ENCODE results near the gene OR7A17. TPM values are rescaled to one million over a fixed set of nuclear protein-coding genes. Genes with fewer than 3 reads are reported as not detected.

OR7A17 gene
- total RNA-seq (not detected), polyA plus RNA-seq (not detected)

DNA sequence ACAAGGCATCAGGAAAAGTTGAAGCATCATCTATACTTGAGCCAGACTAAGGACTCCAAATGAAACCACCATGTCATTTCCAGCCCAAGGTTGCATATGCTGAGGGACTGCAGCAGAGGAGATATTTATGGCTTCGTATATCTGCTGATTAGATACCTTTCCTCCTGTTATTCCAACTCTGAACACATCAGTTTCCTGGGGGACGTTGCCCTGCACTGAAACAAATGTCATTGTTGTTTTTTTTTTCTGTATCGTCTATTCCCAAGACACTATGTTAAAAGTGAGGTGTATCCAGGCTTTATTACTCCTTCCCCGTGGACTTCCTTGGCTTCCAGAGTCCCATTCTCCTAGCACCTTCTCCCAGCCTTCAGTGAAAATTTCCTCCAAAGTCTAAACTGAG is at the start of gene OR7A17:
Gene OR7A17, minus strand, starts transcription at position 101 of the 400 bp plus-strand sequence. CDS start 4,777 bp downstream, outside the sequence.
- no peak within 1 kb of the TSS for H3K4me3 Mint-ChIP-seq
- H3K4me1 Mint-ChIP-seq: peaks cover 4 to 5% (median 4%) of the 10 kb centered on the region in 3 donors
- H3K4me1 ChIP-seq (ENCODE audit: insufficient read depth, low read length): no peaks in the 10 kb centered on the region
- no peaks in the 10 kb centered on the region for H3K9me3 Mint-ChIP-seq
- ChIA-PET POLR2A (no interaction called here), CTCF (no interaction called here)
- H3K36me3 ChIP-seq (ENCODE audit: insufficient read depth, low read length): no peaks in the 10 kb centered on the region
- H3K27me3 Mint-ChIP-seq: peaks cover 9 to 31% of the 10 kb centered on the region in 2 donors
- no peaks in the 10 kb centered on the region for H3K9me3 ChIP-seq (ENCODE audit: low read length)
- no peak within 1 kb of the TSS for H3K4me3 ChIP-seq (ENCODE audit: low read length)
- no peaks in the 10 kb centered on the region for H3K27me3 ChIP-seq (ENCODE audit: insufficient read depth, low read length, poor library complexity, severe bottlenecking)
- H3K27ac Mint-ChIP-seq: no peak within 1 kb of the TSS
- H3K27ac ChIP-seq (ENCODE audit: low read depth, low read length): no peak within 1 kb of the TSS
- H3K36me3 Mint-ChIP-seq: no peaks in the 10 kb centered on the region
- no peak for DNase-seq

DNA sequence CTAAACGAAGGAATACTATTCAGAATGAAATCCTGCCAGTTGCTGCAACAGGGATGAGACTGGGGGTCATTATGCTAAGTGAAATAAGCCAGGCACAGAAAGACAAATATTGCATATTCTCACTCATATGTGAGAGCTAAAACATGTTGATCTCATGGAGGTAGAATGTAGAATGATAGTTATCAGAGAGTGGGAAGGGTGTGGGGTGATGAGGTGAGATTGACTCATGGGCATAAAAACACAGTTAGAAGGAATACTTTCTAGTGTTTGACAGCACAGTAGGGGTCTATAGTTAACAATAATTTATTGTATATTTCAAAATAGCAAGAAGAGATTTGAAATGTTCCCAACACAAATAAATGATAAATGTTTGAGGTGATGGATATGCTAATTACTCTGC is 47.6 kb upstream of the OR7A17 start:
- peaks cover 0 to 7% (median 4%) of the 10 kb centered on the region in 5 donors for H3K9me3 Mint-ChIP-seq
- H3K36me3 Mint-ChIP-seq: no peaks in the 10 kb centered on the region
- ChIA-PET CTCF (no interaction called here), POLR2A (no interaction called here)
- no peak for DNase-seq
- H3K27me3 Mint-ChIP-seq: peaks cover 7 to 39% of the 10 kb centered on the region in 2 donors
- H3K4me1 Mint-ChIP-seq: no peaks in the 10 kb centered on the region
- no peaks in the 10 kb centered on the region for H3K9me3 ChIP-seq (ENCODE audit: low read length)
- no peaks in the 10 kb centered on the region for H3K27me3 ChIP-seq (ENCODE audit: insufficient read depth, low read length, poor library complexity, severe bottlenecking)
- H3K36me3 ChIP-seq (ENCODE audit: insufficient read depth, low read length): no peaks in the 10 kb centered on the region
- H3K4me3 ChIP-seq (ENCODE audit: low read length): no peak overlapping the region
- H3K4me1 ChIP-seq (ENCODE audit: insufficient read depth, low read length): no peaks in the 10 kb centered on the region
- H3K4me3 Mint-ChIP-seq: no peak overlapping the region
- H3K27ac Mint-ChIP-seq: no peak overlapping the region
- H3K27ac ChIP-seq (ENCODE audit: low read depth, low read length): no peak overlapping the region

DNA sequence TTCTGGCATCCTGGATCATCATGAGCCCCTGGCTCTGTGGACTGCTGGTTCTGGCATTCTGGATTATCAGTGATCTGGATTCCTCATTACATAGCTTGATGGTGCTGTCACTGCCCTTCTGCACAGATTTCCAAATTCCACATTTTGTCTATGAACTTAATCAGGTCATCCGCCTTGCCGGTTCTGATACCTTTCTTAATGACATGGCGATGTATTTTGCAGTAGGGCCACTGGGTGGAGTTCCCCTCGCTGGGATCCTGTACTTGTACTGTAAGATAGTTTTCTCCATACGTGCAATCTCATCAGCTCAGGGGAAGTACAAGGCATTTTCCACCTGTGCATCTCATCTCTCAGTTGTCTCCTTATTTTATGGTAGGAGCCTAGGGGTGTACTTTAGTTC is 30.9 kb upstream of the OR7A17 start:
- Histone ChIP-seq H3K36me3 (ENCODE audit: insufficient read depth, low read length) (no peaks in the 10 kb centered on the region), H3K9me3 (ENCODE audit: low read length) (no peaks in the 10 kb centered on the region), H3K27ac (ENCODE audit: low read depth, low read length) (no peak overlapping the region), H3K27me3 (ENCODE audit: insufficient read depth, low read length, poor library complexity, severe bottlenecking) (no peaks in the 10 kb centered on the region), H3K4me3 (ENCODE audit: low read length) (no peak overlapping the region), H3K4me1 (ENCODE audit: insufficient read depth, low read length) (no peaks in the 10 kb centered on the region)
- peaks cover 0 to 12% (median 6%) of the 10 kb centered on the region in 5 donors for H3K9me3 Mint-ChIP-seq
- DNase-seq: no peak
- no peak overlapping the region for H3K4me3 Mint-ChIP-seq
- CTCF ChIA-PET: no interaction called here
- no peaks in the 10 kb centered on the region for H3K36me3 Mint-ChIP-seq
- no peak overlapping the region for H3K27ac Mint-ChIP-seq
- peaks cover 33 to 47% of the 10 kb centered on the region in 2 donors for H3K27me3 Mint-ChIP-seq
- POLR2A ChIA-PET: no interaction called here
- no peaks in the 10 kb centered on the region for H3K4me1 Mint-ChIP-seq

DNA sequence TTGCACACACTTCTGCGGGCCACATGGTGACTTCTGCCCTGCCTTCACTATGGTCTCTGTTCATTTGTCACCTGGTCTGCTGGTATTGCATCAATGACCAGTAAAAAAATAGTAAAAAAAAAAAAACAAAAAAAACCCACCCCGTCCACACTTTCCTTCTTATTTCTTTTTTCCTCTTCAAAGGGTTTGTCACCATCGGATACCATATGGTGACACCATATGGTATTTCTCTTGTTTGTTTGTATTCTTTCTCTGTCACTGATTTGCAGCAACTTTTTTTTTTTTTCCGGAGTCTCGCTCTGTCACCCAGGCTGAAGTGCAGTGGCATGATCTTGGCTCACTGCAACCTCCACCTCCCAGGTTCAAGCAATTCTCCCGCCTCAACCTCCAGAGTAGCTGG is 29.2 kb upstream of the OR7A17 start:
- Histone ChIP-seq H3K36me3 (ENCODE audit: insufficient read depth, low read length) (no peaks in the 10 kb centered on the region), H3K27me3 (ENCODE audit: insufficient read depth, low read length, poor library complexity, severe bottlenecking) (no peaks in the 10 kb centered on the region), H3K4me3 (ENCODE audit: low read length) (no peak overlapping the region), H3K27ac (ENCODE audit: low read depth, low read length) (no peak overlapping the region), H3K9me3 (ENCODE audit: low read length) (no peaks in the 10 kb centered on the region), H3K4me1 (ENCODE audit: insufficient read depth, low read length) (no peaks in the 10 kb centered on the region)
- POLR2A ChIA-PET: no interaction called here
- Mint-ChIP-seq H3K36me3 (no peaks in the 10 kb centered on the region), H3K4me1 (no peaks in the 10 kb centered on the region), H3K4me3 (no peak overlapping the region), H3K9me3 (peaks cover 0 to 12% (median 6%) of the 10 kb centered on the region in 5 donors), H3K27ac (no peak overlapping the region), H3K27me3 (peaks cover 31 to 46% of the 10 kb centered on the region in 2 donors)
- no peak for DNase-seq
- CTCF ChIA-PET: no interaction called here

DNA sequence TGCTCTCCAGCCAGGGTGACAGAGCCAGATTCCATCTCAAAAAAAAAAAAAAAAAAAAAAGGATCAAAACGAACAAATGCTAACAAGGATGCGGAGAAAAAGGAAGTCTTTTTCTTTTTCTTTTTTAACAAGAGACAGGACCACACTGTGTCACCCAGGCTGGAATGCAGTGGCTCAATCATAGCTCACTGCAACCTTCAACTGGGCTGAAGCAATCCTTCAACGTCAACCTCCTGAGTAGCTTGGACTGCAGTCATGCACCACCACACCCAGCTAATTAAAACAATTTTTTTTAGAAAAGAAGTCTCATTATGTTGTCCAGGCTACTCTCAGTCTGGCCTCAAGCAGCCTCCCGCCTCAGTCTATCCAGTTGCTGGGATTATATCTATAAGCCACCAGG is 20.8 kb upstream of the OR7A17 start:
- H3K27ac ChIP-seq (ENCODE audit: low read depth, low read length): no peak overlapping the region
- H3K36me3 ChIP-seq (ENCODE audit: insufficient read depth, low read length): no peaks in the 10 kb centered on the region
- no peaks in the 10 kb centered on the region for H3K4me1 ChIP-seq (ENCODE audit: insufficient read depth, low read length)
- H3K27me3 ChIP-seq (ENCODE audit: insufficient read depth, low read length, poor library complexity, severe bottlenecking): no peaks in the 10 kb centered on the region
- H3K9me3 ChIP-seq (ENCODE audit: low read length): no peaks in the 10 kb centered on the region
- H3K4me3 ChIP-seq (ENCODE audit: low read length): no peak overlapping the region
- Mint-ChIP-seq H3K4me1 (no peaks in the 10 kb centered on the region), H3K4me3 (no peak overlapping the region), H3K9me3 (peaks cover 0 to 2% (median 0%) of the 10 kb centered on the region in 5 donors), H3K36me3 (peaks cover 0 to 2% (median 0%) of the 10 kb centered on the region in 3 donors), H3K27me3 (peaks cover 20 to 36% of the 10 kb centered on the region in 2 donors), H3K27ac (no peak overlapping the region)
- ChIA-PET CTCF (interaction anchor here (0.7 kb wide), 1 partner anchor 14 kb away, joined by 3 read pairs; no protein-coding TSS in a partner anchor), POLR2A (no interaction called here)
- no peak for DNase-seq

DNA sequence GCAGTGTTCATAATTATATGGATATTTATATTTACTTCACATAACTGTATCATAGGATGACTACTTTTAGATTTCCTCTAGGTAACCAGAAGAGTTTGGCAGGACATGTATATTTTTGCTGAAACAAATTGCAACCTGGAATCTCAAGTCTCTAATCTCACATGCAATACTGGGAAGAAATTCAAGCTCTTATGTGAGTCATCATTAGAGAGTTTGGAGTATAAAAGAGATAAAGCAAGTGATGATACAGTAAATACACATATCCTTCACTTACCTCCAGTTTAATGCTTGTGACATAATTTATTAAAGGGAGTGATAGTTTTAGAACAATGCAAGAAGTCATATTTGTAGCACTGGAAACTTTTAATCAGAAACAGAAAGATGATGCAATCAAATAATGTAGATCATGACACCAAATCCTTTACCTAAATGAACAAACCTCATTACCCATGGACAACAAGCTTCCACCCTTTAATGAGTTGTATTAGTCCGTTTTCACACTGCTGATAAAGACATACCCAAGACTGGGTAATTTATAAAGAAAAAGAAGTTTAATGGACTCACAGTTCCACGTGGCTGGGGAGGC is 15.8 kb upstream of the OR7A17 start:
- Histone ChIP-seq H3K27ac (ENCODE audit: low read depth, low read length) (no peak overlapping the region), H3K4me3 (ENCODE audit: low read length) (no peak overlapping the region), H3K27me3 (ENCODE audit: insufficient read depth, low read length, poor library complexity, severe bottlenecking) (no peaks in the 10 kb centered on the region), H3K36me3 (ENCODE audit: insufficient read depth, low read length) (no peaks in the 10 kb centered on the region), H3K4me1 (ENCODE audit: insufficient read depth, low read length) (no peaks in the 10 kb centered on the region), H3K9me3 (ENCODE audit: low read length) (no peaks in the 10 kb centered on the region)
- Mint-ChIP-seq H3K4me3 (no peak overlapping the region), H3K36me3 (peaks cover 0 to 2% (median 0%) of the 10 kb centered on the region in 3 donors), H3K27ac (peak overlapping the region in 1 of 8 donors; percentile 5), H3K27me3 (peaks cover 29 to 61% of the 10 kb centered on the region in 2 donors), H3K9me3 (peaks cover 0 to 2% (median 0%) of the 10 kb centered on the region in 5 donors), H3K4me1 (no peaks in the 10 kb centered on the region)
- ChIA-PET CTCF (no interaction called here), POLR2A (no interaction called here)
- no peak for DNase-seq

DNA sequence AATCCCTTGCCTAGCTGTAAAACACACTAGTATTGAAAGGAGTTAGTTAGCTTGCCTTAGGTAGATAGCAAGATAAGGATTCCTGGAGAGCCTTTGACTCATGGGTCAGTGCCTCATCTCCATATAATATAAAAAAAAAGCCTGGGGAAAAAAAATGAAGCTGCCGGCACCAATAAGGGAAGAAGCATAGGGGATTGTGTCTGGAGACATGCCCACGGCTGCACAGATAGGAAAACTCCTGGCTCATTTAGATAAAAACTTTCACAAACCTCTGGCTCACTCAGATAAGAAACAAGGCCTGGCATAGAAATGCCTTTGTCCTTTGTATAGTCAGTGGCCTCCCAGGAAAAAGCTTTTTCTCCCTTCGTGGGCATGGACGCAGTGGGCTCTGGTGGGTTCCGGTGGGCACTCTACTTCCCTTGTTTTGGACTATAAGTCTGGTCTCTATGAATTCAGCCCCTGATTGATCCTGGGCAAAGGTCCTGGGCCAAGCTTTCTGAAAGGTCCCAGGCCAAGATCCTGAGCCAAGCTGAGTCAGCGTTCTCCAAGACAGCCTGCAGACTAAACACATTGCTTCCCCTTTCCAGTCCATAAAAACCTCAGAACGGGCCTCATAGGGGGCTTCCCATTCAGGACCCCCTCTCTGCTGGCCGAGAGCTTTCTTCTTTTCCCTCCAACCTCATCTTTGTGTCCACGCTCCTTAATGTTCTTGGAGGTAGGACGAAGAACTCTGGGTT is 4.9 kb upstream of the OR7A17 start:
- Histone ChIP-seq H3K27ac (ENCODE audit: low read depth, low read length) (no peak overlapping the region), H3K36me3 (ENCODE audit: insufficient read depth, low read length) (no peaks in the 10 kb centered on the region), H3K27me3 (ENCODE audit: insufficient read depth, low read length, poor library complexity, severe bottlenecking) (peaks cover 6% of the 10 kb centered on the region), H3K9me3 (ENCODE audit: low read length) (no peaks in the 10 kb centered on the region), H3K4me1 (ENCODE audit: insufficient read depth, low read length) (no peaks in the 10 kb centered on the region), H3K4me3 (ENCODE audit: low read length) (no peak overlapping the region)
- H3K27ac Mint-ChIP-seq: no peak overlapping the region
- no peak for DNase-seq
- H3K36me3 Mint-ChIP-seq: no peaks in the 10 kb centered on the region
- peaks cover 4 to 5% (median 4%) of the 10 kb centered on the region in 3 donors for H3K4me1 Mint-ChIP-seq
- CTCF ChIA-PET: no interaction called here
- POLR2A ChIA-PET: no interaction called here
- H3K4me3 Mint-ChIP-seq: no peak overlapping the region
- H3K9me3 Mint-ChIP-seq: peaks cover 0 to 2% (median 0%) of the 10 kb centered on the region in 5 donors
- H3K27me3 Mint-ChIP-seq: peaks cover 20 to 50% of the 10 kb centered on the region in 2 donors

DNA sequence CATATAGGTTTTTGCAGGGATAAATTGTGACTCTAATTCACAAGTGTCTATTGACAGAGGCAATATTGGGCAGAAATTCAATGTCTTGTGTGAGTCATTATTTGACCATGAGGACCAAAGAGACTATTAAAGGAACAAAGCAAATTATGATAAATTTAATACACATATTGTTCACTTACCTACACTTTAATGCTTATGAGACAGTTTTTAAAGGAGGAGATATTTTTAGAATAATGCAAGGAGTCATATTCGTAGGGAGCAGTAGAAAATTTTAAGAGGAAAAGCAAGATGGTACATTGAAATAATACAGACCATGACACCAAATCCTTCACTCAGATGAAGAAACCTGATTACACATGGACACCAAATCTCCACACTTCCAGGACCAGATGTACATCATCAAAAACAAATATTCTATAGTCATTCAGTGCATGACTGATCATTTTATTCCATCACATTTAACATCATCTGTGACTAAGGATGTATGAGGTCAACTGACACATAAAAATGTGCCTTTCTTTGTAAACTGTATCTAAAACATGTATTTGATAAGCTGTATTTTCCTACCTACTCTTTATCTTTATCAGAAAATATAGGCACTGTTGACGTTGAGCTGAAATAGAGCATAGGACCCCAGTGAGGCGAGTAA is 4.2 kb upstream of the OR7A17 start:
- Mint-ChIP-seq H3K27ac (no peak overlapping the region), H3K9me3 (peaks cover 0 to 2% (median 0%) of the 10 kb centered on the region in 5 donors), H3K4me3 (no peak overlapping the region), H3K4me1 (peaks cover 4 to 5% (median 4%) of the 10 kb centered on the region in 3 donors), H3K27me3 (peaks cover 20 to 43% of the 10 kb centered on the region in 2 donors), H3K36me3 (no peaks in the 10 kb centered on the region)
- Histone ChIP-seq H3K36me3 (ENCODE audit: insufficient read depth, low read length) (no peaks in the 10 kb centered on the region), H3K4me1 (ENCODE audit: insufficient read depth, low read length) (no peaks in the 10 kb centered on the region), H3K27ac (ENCODE audit: low read depth, low read length) (no peak overlapping the region), H3K27me3 (ENCODE audit: insufficient read depth, low read length, poor library complexity, severe bottlenecking) (peaks cover 6% of the 10 kb centered on the region), H3K4me3 (ENCODE audit: low read length) (no peak overlapping the region), H3K9me3 (ENCODE audit: low read length) (no peaks in the 10 kb centered on the region)
- no peak for DNase-seq
- ChIA-PET CTCF (no interaction called here), POLR2A (no interaction called here)

Measured in CD8-positive, alpha-beta memory T cell (primary cell).